HG03108 (cell line): ENCODE data around the gene BTRC.

Experiments
- ATAC-seq: cut with Tn5 transposase; IDR thresholded peaks from one replicate; pipeline ENCODE4 v1.9.1; 2021; ENCODE audit warnings: moderate library complexity; ENCODE audit not compliant: unreplicated experiment

The BTRC gene

GRCh38 chr10:101513733-101514132 lies 159.8 kb downstream of the BTRC start:
- no peak for ATAC-seq

- no peak for ATAC-seq
Observed at GRCh38 chr10:101525848-101526247, 171.9 kb downstream of the BTRC start.

GRCh38 chr10:101529207-101529606 lies 175.2 kb downstream of the BTRC start:
- ATAC-seq = no peak

- ATAC-seq = no peak
Observed at GRCh38 chr10:101529725-101530553, 176.0 kb downstream of the BTRC start.

- no peak for ATAC-seq
Observed at GRCh38 chr10:101535949-101536348, 182.0 kb downstream of the BTRC start.

GRCh38 chr10:101536800-101537199 lies 182.8 kb downstream of the BTRC start:
- ATAC-seq = no peak

GRCh38 chr10:101538446-101538845 lies 184.5 kb downstream of the BTRC start:
- ATAC-seq = no peak

- no peak for ATAC-seq
Observed at GRCh38 chr10:101545898-101546297, 191.9 kb downstream of the BTRC start.

GRCh38 chr10:101550965-101551364 lies 197.0 kb downstream of the BTRC start:
- no peak for ATAC-seq

GRCh38 chr10:101552442-101552841 lies 198.5 kb downstream of the BTRC start:
- no peak for ATAC-seq

- no peak for ATAC-seq
Observed at GRCh38 chr10:101557541-101557940, 203.6 kb downstream of the BTRC start.

- no peak for ATAC-seq
Observed at GRCh38 chr10:101558204-101558603, 204.2 kb downstream of the BTRC start.

GRCh38 chr10:101558671-101559595 lies 205.0 kb downstream of the BTRC start:
- ATAC-seq = no peak

GRCh38 chr10:101559596-101560297 lies 205.8 kb downstream of the BTRC start:
- ATAC-seq = no peak

GRCh38 chr10:101560298-101561067 lies 206.5 kb downstream of the BTRC start:
- ATAC-seq = no peak

- no peak for ATAC-seq
Observed at GRCh38 chr10:101561068-101561915, 207.3 kb downstream of the BTRC start.

- no peak for ATAC-seq
Observed at GRCh38 chr10:101562231-101562630, 208.3 kb downstream of the BTRC start.

- no peak for ATAC-seq
Observed at GRCh38 chr10:101563007-101563406, 209.0 kb downstream of the BTRC start.

- ATAC-seq = no peak
Observed at GRCh38 chr10:101563497-101564040, 209.6 kb downstream of the BTRC start.
